ENCODE measurements around the gene DMXL2.
"Not testable (repeated sequence)": the region's sequence is repeated elsewhere in the genome, so short reads cannot be mapped to it uniquely, and the experiment has no call there.

Gene DMXL2

DNA sequence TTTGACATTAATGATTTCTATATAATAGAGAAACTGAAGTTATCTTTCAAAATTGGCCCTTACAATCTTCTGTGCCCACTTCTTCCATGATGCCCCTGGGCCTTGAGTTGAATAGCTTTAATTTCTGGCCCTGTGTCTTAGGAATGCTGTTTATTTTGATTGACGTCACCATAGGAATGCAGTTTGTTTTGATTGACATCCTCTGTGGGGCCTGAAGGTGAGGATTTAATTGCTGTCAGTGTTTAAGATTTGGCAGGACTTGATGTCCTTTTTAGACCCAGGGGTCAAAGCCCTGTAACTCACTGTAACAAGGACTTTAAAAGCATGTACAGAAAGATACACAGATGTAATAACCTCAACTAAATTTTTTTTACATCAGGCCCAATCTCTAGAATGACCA is 197.8 kb downstream of the DMXL2 start:
- TF ChIP-seq CTCF (conservative IDR thresholded peaks at IDR 0.05; ENCODE audit: control insufficient read depth, insufficient read depth, low read depth, low read length), result no peak

GRCh38 chr15:51423040-51423439 is 199.5 kb downstream of the DMXL2 start:
- DNase-seq (ENCODE audit: low read depth); H3K4me3 ChIP-seq (ENCODE audit: control insufficient read depth, low read depth, low read length): not testable (repeated sequence)

More for the DNA sequence above, 197.8 kb downstream of the DMXL2 start:
- no peak overlapping the region for H3K4me3 ChIP-seq (ENCODE audit: control insufficient read depth, low read depth, low read length)
- DNase-seq (ENCODE audit: low read depth), result no peak

DNA sequence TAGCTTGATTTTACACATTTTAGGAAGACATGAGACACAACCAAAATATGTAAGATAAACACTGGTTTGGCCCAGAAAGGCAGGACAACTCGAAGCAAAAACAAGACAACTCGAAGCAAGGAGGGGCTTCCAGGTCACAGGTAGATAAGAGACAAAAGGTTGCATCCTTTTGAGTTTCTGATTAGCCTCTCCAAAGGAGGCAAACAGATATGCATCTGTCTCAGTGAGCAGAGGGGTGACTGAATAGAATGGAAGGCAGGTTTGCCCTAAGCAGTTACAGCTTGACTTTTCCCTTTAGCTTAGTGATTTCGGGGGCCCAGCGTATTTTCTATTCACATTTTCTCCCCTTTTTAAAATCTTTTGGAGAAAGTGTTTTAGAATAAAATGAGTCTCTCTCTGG is 206.4 kb downstream of the DMXL2 start:
- TF ChIP-seq CTCF (conservative IDR thresholded peaks at IDR 0.05; ENCODE audit: control insufficient read depth, insufficient read depth, low read depth, low read length), result no peak
- no peak for DNase-seq (ENCODE audit: low read depth)
- no peak overlapping the region for H3K4me3 ChIP-seq (ENCODE audit: control insufficient read depth, low read depth, low read length)

GRCh38 chr15:51414256-51414860 is 208.2 kb downstream of the DMXL2 start:
- no peak for DNase-seq (ENCODE audit: low read depth)
- no peak overlapping the region for H3K4me3 ChIP-seq (ENCODE audit: control insufficient read depth, low read depth, low read length)
- no peak for TF ChIP-seq CTCF (conservative IDR thresholded peaks at IDR 0.05; ENCODE audit: control insufficient read depth, insufficient read depth, low read depth, low read length)

GRCh38 chr15:51405693-51406523 is 216.7 kb downstream of the DMXL2 start:
- DNase-seq (ENCODE audit: low read depth), result no peak
- TF ChIP-seq CTCF (conservative IDR thresholded peaks at IDR 0.05; ENCODE audit: control insufficient read depth, insufficient read depth, low read depth, low read length), result no peak
- no peak overlapping the region for H3K4me3 ChIP-seq (ENCODE audit: control insufficient read depth, low read depth, low read length)

- DNase-seq (ENCODE audit: low read depth), result no peak
- TF ChIP-seq CTCF (conservative IDR thresholded peaks at IDR 0.05; ENCODE audit: control insufficient read depth, insufficient read depth, low read depth, low read length), result no peak
- H3K4me3 ChIP-seq (ENCODE audit: control insufficient read depth, low read depth, low read length), result no peak overlapping the region
These were observed 218.4 kb downstream of the DMXL2 start for GRCh38 chr15:51403946-51404695.

All from fibroblast of mammary gland (primary cell).